WTC11 (cell line): ENCODE measurements around the gene CEACAM16.

ENCODE experiments used
- CTCF ChIP-seq: fragments of 200-600 bp; IDR thresholded peaks from 2 replicates; pipeline ENCODE4 v1.8.0; 2022; ENCODE audit warnings: antibody characterized with exemption
- ERG ChIP-seq: fragments of 250-450 bp; sonication (Bioruptor Pico); IDR thresholded peaks from 2 replicates; pipeline ENCODE4 v1.8.0; 2021; ENCODE audit warnings: mild to moderate bottlenecking
- MYBL2 ChIP-seq: sonication (generic); formaldehyde crosslinking; IDR thresholded peaks from 2 replicates; pipeline ENCODE4 v1.8.1; 2023; ENCODE audit warnings: mild to moderate bottlenecking, moderate library complexity, missing genetic modification reagents
- SP1 ChIP-seq: sonication (generic); formaldehyde crosslinking; conservative IDR thresholded peaks from 2 replicates; pipeline ENCODE4 v1.8.1; 2022; ENCODE audit warnings: missing genetic modification reagents
- STAT6 ChIP-seq: sonication (generic); formaldehyde crosslinking; conservative IDR thresholded peaks from 2 replicates; pipeline ENCODE4 v1.8.1; 2023; ENCODE audit warnings: mild to moderate bottlenecking, low read depth, missing genetic modification reagents, moderate library complexity
- TF ChIP-seq, protein P1 (sequence below): sonication (generic); formaldehyde crosslinking; conservative IDR thresholded peaks from 2 replicates; pipeline ENCODE4 v1.8.1; 2022; ENCODE audit warnings: mild to moderate bottlenecking, missing genetic modification reagents
- TF ChIP-seq, protein P2 (sequence below): sonication (generic); formaldehyde crosslinking; IDR thresholded peaks from 2 replicates; pipeline ENCODE4 v1.8.1; 2022; ENCODE audit warnings: low read depth, mild to moderate bottlenecking, moderate library complexity, missing genetic modification reagents, borderline replicate concordance

DNA sequence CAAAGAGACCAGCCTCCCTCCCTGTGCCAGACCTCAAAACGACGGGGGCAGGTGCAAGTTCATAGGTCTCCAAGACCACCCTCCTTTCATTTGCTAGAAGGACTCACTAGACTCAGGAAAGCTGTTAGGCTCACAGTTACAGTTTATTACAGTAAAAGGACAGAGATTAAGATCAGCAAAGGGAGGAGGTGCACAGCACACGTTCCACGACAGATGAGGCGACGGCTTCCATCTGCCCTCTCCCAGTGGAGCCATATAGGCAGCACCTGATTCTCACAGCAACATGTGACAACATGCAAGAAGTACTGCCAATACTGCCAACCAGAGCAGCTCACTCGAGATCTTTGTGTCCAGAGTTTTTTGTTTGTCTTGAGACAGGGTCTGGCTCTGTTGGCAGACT is 37.0 kb upstream of the CEACAM16 start:
- no peak for TF ChIP-seq MYBL2 (CRISPR knock-in tag)
- TF ChIP-seq, protein P1, sequence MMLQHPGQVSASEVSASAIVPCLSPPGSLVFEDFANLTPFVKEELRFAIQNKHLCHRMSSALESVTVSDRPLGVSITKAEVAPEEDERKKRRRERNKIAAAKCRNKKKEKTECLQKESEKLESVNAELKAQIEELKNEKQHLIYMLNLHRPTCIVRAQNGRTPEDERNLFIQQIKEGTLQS (CRISPR knock-in tag), result no peak
- TF ChIP-seq, protein P2, sequence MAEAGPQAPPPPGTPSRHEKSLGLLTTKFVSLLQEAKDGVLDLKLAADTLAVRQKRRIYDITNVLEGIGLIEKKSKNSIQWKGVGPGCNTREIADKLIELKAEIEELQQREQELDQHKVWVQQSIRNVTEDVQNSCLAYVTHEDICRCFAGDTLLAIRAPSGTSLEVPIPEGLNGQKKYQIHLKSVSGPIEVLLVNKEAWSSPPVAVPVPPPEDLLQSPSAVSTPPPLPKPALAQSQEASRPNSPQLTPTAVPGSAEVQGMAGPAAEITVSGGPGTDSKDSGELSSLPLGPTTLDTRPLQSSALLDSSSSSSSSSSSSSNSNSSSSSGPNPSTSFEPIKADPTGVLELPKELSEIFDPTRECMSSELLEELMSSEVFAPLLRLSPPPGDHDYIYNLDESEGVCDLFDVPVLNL (CRISPR knock-in tag), result no peak
- TF ChIP-seq CTCF, result no peak
- no peak for TF ChIP-seq SP1 (CRISPR knock-in tag)
- no peak for TF ChIP-seq STAT6 (CRISPR knock-in tag)
- TF ChIP-seq ERG (CRISPR knock-in tag), result no peak
